HG03095 (cell line): ENCODE data around the gene MYL6B.
"Not testable (repeated sequence)": the region's sequence is repeated elsewhere in the genome, so short reads cannot be mapped to it uniquely, and the experiment has no call there.

ENCODE experiments used
- ATAC-seq: cut with Tn5 transposase; IDR thresholded peaks from one replicate; pipeline ENCODE4 v1.9.1; 2021; ENCODE audit warnings: moderate library complexity; ENCODE audit not compliant: unreplicated experiment

Gene MYL6B

DNA sequence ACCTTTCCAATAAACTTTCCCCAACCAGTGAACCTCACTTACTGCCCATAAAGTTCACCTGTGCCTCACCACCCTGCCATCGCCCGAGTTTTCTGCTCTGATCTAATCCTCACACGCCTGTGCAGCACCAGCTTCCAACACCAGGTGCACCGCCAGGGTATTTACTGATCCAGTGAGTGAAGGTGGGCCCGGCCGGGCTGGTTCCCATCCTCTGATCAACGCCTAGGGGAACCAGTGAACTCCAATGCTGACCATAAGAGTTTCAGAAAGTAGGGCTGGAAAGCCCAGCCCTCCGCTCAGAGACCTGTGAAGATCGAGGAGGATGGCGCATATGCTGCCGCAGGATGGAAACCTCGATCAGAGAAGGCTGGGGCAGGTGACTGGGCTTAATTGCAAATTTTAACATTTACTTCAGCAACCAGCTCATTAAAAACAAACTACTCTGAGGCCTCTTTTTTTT is 685 bp upstream of the MYL6B start:
- peak; percentile 46 for ATAC-seq

DNA sequence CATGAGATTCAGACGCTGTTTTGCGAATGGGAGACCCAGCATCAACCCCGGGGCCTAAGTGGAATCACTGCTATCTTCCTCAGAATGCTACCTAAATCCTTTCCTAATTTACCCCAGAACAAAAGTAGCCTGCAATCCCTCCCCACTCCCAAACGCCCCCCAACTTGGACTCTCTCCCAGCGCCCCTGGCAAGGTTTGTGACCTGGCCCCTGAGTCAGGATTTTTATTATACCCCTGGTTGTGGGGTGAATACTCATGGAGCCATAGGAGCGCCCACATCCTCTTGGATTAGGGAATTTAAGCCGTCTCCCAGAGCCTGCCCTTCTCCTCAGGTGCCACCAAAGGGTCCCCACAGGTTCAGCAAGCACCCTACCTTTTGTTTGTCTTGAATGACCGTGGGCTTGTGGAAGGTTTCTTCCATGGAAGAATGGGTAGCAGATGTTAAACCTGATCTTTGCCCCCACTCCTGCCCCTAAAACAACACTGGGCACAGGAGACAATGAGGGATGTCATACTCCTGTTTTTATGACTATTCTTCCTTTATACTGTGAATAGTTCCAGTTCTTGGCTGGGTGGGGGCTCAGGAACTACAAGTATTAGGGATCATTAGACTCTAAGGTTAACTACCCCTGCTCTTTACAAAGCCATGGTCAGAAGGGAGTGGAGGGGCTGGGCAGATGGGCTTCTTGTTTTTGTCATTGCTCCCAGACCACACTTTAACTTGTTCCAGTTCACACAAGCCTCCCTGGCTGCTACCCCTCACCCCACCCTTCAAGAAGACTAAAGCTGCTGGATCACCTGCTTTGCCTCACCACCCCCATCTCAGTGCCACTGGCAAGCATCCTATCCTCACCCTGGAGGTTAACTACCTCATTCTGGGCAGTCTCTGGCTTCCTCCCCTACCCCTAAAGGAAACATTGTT is 630 bp downstream of the MYL6B start:
- no peak for ATAC-seq

DNA sequence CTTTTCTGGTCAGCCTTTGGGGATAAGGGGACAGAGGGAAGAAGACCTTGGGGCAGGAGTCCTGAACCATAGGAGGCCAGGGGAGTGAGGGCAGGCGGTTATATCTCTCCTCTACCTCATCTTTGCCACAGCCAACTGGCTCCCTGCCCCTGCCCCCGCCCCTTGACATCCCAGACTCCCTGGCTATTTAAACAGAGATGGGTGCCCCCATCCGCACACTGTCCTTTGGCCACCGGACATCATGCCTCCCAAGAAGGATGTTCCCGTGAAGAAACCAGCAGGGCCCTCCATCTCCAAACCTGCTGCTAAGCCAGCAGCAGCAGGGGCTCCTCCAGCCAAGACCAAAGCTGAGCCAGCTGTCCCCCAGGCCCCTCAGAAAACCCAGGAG is 1.3 kb downstream of the MYL6B start:
- ATAC-seq = no peak

DNA sequence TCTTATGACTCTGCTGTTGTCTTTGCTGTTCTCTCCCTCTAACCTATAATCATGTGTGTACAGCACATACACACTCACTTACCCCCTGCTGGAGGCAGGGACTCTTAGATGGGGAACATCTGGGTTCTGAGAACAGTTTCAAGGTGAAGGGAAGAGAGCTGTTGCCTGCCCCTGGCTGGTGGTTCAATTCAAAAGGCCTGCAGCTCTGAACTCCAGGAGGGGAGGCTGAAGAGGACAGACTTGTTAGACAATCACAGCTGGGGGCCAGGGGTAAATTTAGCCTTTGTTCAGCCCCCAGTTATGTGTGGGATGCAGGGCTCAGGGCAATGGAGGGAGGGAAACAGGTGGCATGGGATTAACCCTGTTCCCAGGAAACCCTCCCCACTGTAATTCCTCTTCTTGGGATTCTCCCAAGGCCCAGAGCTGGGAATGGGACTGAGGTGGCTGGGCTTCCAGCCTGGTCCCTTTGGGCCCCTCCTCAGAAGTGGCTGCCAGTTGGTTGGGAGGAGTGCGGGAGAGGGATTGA is 1.9 kb downstream of the MYL6B start:
- no peak for ATAC-seq

DNA sequence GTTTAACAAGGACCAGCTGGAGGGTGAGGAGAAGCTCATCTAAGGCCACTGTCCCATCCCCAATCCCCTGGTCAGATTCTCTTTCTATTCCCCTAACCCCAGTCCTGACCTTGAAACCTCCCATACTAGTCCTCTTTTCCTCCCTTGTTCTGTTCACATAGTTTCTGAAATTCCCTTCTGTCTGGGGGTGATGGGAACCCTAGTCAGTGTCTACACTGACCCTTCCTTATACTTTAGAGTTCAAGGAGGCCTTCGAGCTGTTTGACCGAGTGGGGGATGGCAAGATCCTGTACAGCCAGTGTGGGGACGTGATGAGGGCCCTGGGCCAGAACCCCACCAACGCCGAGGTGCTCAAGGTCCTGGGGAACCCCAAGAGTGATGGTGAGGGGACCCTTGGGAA is 2.4 kb downstream of the MYL6B start:
- ATAC-seq = no peak

DNA sequence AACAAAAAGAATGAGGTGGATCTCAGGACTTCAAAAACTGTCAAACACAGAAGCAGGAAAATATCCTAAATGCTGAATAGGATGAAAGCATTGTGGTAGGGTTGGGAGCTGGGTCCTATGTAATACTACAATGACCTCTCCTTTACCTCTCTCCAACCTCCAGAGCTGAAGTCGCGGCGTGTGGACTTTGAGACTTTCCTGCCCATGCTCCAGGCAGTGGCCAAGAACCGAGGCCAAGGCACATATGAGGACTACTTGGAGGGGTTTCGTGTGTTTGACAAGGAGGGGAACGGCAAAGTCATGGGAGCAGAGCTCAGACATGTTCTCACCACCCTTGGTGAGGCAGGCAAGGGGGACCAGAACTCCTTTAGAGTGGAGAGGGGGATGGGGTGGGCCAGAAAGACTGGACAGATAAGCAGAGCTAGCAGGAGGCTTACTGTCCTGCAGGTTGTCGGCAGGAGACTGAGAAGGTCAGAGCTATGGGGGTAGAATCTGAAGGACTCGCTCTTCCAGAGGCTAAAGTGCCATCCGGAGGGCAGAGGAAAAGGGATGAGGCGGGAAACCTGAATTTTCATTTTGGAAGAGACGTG is 3.0 kb downstream of the MYL6B start:
- ATAC-seq = no peak

DNA sequence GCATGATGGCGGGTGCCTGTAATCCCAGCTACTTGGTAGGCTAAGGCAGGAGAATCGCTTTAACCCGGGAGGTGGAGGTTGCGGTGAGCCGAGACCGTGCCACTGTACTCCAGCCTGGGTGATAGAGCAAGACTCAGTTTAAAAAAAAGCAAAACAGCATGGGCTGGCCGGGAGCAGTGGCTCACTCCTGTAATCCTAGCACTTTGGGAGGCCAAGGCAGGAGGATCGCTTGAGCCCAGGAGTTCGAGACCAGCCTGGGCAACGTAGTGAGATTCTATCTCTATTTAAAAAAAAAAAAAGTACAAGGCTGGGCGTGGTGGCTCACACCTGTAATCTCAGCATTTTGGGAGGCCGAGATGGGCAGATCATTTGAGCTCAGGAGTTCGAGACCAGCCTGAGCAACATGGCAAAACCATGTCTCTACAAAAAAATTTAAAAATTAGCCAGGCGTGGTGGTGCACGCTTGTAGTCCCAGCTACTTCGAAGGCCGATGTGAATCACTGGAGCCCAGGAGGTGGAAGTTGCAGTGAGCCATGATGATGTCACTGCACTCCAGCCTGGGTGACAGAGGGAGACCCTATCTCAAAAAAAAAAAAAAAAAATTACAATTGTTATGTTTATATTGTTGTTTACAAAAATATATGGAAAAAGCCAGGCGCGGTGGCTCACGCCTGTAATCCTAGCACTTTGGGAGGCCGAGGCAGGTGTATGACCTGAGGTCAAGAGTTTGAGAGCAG is 4.2 kb downstream of the MYL6B start:
- not testable (repeated sequence) for ATAC-seq

DNA sequence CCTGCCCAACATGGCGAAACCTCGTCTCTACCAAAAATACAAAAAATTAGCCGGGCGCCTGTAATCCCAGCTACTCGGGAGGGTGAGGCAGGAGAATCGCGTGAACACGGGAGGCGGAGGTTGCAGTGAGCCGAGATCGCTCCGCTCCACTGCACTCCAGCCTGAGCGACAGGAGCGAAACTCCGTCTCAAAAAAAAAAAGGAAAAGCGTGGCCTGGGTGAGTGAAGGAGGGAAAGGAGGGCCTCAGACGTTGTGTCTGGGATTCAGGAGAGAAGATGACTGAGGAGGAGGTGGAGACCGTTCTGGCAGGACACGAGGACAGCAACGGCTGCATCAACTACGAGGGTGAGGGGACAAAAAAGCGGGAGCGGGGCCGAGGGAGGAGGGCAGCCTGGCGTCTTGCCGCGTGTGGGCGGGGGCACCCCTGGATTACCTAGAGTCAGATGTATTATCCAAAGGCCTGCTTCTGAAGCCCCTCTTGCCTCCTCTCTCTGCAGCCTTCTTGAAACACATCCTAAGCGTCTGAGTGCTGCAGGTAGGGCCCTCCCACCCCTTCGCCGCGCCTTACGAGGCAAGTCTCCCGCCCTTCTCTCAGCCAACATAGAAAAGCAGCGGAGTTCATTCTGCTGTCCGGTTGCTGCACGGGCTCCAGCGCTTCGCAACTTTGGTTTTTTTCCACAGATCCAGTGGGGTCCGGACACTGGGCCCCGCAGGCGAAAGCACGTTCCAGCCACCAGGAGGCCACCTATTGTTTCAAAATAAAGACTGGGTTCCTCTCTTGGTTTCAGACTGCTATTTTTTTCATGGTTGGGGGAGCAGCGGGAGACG is 5.0 kb downstream of the MYL6B start:
- ATAC-seq = peak; percentile 25

DNA sequence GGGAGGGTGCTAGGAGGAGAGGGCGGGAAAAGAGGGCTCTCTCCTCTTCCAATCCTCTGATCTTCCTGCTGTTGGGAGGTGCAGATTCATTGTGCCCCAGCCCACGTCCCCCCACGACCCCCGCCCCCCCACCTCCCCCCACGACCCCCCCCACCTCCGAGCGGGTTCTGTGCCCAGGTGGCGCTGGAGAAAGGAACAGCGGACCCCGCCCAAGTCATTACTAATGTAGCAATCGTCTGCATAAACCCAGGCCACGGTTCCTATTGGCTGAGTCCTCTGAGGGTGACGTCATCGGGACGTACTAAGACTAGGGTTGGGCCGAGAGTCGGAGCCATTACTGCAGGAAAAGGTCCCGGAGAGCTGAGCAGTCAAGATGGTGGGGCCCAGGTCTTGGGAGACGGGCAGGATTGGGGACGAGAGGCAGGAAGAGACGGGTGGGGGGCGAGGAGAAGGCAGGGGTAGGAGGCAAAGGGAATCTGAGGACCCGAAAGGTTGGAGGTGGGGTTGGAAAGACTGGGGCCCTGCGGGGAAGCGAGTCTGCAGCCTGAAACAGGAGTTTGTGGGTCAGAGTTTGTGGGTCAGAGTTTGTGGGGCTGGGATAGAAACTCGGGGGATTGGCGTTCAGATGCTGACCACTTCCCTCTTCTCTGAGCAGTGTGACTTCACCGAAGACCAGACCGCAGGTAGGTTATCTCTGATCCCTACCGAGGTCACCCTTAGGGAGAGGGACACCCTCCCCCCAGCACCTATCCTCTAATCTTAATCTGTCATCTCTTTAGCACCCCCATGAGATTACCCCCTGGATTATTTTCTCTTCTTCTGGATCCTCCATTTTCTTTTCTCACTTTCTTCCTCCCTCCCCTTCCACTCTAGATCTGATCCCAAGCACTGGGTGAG is 5.9 kb downstream of the MYL6B start, which contains the start of gene MYL6:
Gene MYL6 (plus strand): TSS at position 331 of the 897 bp plus-strand sequence. CDS start 43 bp downstream, at position 374.
- ATAC-seq = peak; percentile 80

DNA sequence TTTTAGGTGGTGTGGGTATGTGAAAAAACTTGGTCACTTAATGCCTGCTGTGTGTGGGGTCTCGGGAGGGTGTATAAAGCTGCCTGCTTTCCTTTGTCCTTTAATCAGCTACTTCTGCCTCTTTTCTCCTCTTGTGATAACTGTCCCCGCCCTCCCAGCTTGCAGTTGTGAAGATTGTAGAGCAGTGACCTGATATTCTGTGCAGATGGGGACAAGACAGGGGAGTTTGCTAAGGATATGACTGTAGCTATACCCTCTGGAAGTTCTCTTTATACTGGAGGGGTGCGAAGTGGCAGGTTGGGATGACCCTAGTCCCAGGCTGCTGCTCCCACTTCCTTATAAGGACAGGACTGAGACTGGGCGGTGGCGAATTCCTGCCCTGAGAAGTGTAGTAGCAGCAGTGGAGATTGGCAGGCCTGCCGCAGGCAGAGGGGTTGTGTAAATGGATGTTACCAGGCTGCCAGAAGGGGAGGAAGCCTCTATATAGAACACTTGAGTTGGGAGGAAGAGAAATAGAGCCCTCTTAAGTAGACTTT is 6.6 kb downstream of the MYL6B start:
- ATAC-seq = no peak

DNA sequence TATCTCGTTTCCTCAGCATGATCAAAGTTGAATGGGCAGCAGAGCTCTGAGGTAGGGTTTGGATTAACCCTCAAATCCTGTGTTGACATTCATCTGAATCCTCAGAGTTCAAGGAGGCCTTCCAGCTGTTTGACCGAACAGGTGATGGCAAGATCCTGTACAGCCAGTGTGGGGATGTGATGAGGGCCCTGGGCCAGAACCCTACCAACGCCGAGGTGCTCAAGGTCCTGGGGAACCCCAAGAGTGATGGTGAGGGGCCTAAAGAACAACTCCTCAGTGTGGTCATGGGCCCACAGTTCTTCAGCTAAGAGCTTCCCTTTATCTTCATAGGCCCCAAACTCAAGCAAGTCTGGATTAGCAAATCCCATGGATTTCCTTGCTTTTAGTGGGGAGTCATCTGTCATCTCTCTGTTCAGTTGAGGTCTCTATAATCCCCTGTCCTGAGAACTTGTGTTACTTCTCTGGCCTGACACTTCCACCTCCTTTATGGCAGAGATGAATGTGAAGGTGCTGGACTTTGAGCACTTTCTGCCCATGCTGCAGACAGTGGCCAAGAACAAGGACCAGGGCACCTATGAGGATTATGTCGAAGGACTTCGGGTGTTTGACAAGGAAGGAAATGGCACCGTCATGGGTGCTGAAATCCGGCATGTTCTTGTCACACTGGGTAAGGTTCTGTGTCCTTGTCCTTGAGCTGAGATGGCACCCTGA is 7.2 kb downstream of the MYL6B start:
- ATAC-seq = no peak

DNA sequence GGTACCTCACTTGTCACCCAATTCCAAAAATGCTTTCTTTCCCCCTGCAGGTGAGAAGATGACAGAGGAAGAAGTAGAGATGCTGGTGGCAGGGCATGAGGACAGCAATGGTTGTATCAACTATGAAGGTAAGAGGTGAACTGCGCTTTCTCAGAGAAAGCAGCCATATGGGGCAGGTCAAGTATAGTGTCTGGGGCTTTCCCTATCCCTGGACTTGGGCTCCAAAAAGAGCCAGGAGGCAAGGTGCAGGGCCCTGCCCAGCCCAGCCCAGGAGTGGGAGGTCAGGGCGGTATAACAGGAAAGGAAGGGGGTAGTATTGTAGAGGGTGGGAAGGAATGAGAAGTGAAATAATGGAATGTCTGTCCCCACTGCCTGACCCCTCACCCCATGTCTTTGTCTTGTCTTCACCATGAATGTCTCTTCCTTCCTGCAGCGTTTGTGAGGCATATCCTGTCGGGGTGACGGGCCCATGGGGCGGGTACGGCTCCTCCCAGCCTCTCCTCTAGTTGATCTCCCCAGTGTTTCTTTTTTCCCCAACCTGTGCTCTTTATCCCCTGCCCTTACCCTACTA is 7.9 kb downstream of the MYL6B start:
- ATAC-seq = no peak

DNA sequence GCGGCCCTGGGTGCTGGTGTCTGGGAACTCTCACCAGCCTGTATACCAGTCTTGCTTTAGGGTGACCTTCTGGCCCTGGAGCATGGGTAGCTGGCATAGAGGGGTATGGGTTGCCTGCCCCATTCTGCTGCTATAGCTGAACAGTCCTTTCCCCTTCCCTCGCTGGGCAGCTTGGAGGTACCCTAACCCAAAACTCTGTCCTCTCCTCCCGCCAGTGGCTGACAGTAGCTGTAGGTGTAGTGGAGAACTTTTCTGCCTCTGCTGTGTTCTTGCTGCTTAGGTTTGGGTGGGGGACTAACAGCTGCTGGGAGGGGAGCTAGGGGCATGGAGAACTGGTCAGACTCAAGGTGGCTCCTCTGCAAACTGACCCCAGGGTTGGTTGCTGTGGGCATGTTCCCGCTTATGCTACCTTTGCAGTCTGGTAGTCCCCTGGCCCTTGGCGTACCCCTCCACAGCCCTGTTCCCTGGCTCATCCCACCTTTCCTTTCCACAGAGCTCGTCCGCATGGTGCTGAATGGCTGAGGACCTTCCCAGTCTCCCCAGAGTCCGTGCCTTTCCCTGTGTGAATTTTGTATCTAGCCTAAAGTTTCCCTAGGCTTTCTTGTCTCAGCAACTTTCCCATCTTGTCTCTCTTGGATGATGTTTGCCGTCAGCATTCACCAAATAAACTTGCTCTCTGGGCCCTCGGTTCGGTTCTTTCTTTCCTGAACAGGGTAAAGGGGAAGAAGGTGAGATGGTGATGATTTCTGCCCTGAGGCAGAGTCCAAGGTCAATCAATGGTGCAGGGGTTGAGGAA is 8.7 kb downstream of the MYL6B start:
- ATAC-seq = no peak

DNA sequence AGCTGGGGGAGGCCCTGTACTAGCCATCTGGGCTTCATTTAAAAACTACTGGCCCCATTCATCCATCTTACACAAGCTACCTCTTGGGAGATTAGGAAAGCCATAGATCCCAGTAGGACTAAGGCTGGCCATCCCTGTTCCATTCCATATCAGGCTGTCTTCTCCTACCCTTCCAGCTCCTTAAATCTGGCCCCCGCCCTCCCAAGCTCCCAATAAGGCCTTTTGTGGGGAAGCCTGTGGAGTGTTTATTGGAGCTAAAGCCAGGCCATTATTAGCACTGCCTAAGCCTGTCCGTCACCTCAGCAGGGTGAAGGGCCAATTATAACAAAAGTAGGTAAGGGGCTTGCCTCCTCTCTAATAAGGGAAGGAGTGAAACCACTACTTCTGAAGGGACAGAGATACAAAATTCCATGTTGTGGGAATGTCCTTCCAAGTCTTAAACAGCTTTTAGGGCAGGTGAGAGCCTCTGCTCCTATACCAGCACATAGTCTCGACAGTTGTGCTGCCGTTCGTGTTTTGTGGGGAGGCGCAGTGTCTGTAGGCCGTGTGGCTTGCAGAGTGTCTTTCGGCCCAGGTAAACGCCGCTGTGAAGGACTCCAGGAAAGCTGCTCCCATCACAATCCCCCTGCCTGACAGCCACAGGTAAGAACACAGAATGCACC is 9.4 kb downstream of the MYL6B start:
- no peak for ATAC-seq

DNA sequence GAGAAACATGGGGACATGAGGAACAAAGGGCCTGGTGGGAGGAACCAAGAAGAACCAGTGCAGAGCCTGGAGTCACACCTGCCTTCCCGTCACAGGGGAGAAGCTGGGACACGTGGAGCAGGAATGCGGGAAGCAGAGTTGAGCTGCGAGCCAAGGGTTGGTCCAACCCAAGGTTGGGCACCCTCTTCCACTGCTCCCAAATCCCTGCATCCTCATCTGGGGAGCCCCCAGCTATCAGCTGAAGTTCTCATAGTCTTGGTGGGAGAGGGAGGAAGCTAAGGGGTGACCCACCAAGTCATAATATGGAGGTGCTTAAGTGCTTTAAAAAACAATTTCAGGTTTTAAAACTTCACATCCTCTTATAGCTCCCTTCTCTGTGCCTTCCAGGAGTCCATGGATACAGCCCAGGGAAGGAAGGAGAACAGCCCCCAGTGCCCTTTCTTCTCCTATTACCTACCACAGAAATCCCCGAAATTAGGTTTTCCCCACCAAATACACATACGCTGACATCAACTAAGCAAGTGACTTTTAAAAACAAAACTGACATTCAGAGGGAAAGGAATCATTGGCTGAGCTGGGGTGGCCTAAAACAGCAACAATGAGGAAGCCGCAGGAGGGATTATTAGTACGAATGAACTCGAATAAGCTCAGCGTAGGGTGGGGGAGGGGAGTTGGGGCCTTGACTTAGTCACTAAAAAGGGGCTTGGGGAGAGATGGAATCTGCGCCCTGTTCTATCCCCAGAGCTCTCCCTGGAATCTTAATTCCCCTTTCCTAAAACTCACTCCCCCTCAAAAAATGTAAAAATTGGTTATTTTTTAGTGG is 10.3 kb downstream of the MYL6B start:
- no peak for ATAC-seq
